Uterus (tissue), 2 donors: Measurements from ENCODE around the gene PHLPP1.

Source experiments
- CTCF ChIP-seq, 4 experiments: fragments of 200-600 bp in 2 of 4; fragments of 450-650 bp in 2 of 4; sonication (generic) in 2 of 4; IDR thresholded peaks; one replicate each; pipeline ENCODE4 v1.5.1; 2016 to 2019; ENCODE audit warnings: antibody characterized with exemption in 4 of 4, mild to moderate bottlenecking in 2 of 4, moderate library complexity in 1 of 4
- POLR2A ChIP-seq, 2 donors: fragments of 450-650 bp; IDR thresholded peaks; one replicate each; pipeline ENCODE4 v1.6.1; 2016; ENCODE audit warnings: antibody characterized with exemption in 2 of 2, mild to moderate bottlenecking in 1 of 2, moderate library complexity in 1 of 2

GRCh38 chr18:62868645-62869044 lies 153.3 kb downstream of the PHLPP1 start:
- TF ChIP-seq CTCF (IDR thresholded peaks at IDR 0.05) (no peak), POLR2A (IDR thresholded peaks at IDR 0.05) (no peak)
